Measurements from ENCODE around the gene ANTXR2.
"Not testable (repeated sequence)": the region's sequence is repeated elsewhere in the genome, so short reads cannot be mapped to it uniquely, and the experiment has no call there.

ANTXR2 gene

DNA sequence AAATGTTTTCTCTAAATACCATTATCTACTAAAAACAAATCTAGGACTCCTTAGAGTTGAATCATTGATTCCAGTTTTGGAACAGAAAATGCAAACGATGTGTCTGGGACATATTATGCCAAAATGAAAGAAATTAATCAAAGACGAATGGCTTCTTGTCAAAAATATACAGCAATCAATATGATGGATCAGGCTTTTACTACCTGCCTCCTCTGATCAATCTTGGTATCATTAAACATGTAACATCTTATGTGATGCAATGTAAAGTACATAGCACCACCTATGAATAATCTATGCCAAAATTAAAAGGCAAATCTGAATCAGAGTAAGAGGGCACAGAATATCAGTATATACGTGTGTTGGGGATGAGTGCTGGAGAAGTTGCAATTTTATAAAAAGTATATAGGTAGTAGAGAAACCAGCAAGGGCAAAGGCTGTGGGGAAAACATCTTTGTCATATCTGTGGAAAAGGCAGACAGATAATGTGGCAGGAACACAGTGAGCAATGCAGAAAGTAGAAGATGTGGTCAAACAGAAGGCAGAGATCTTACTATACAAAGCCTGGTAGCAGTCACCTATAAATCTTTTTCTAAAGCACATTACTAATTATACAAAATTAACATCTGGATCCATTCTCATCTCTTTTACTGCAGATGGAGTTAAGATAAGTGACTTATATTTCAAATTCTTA lies 152.7 kb downstream of the ANTXR2 start:
- DNase-seq = no peak

DNA sequence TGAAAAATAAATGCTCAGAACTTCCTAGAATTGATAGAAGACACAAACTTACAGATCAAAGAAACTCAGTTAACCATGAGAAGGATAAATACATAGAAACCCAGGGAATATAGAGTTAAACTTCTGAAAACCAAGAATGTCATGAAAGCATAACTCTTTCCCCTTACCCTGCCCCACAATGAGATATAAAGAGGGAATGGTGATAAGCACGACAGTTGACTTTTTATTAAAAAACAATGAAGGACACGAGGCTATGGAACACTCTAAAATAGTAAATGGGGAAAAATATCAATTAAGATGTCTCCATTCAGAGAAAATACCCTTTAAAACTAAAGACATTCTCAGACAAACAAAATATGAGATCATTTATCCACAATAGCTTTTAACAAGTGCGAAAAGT lies 154.7 kb downstream of the ANTXR2 start:
- DNase-seq = no peak

DNA sequence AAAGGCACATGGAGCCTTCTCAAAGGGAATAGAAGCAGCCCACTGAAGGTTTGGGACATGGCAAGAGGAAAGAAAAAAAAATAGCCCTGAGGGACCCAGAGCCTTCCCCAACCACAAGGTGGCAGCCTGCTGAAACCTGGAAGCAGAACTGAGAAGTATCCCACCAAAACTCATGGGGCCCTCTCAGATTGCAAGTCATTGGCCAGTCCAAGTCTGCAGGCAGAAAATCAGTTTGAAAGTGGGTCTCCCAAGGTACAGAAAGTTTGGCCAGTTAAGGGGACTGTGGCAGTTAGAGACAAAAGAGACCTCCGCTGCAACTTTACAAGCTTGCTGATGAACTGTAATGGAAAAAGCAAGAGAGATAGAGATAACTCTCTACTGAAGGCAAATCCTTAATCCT lies 155.8 kb downstream of the ANTXR2 start:
- peak in 1 of 56 donors; percentile 0 for DNase-seq

DNA sequence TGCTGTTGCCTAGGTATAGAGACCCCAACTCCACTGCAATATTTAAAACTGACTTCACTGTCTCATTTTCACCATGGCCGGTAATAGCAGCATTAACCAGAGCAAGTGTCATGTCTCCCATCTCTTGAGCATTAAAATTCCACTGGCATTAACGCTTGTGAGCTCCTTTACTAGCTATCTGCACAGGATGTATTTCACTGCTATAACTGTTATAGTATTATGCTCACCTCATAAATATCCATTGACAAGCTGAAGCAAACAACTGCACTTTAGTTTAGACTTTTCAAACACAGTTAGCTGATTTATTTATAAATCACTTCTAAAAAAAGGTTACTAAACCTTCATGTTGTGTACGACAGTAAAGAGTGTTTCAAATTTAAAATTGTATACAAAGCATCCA lies 157.8 kb downstream of the ANTXR2 start:
- no peak for DNase-seq

DNA sequence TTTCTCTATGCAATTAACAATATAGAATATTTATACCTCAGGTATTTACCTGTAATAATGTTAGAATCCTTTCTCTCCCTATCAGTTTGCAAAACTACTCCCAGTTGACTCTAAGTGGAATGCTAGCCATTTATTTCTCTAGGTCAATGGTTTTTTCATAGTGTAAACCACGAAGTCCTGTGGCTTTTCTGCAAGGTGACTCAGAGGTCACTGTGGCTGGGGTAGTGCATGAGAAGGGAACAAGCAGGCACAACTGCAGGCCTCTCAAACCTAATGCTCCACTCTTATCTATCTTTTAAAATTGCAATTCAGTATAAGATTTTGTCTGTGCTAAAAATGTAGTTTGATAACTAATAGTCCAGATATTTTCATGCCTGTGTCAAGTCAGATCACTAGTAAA lies 159.4 kb downstream of the ANTXR2 start:
- no peak for DNase-seq

DNA sequence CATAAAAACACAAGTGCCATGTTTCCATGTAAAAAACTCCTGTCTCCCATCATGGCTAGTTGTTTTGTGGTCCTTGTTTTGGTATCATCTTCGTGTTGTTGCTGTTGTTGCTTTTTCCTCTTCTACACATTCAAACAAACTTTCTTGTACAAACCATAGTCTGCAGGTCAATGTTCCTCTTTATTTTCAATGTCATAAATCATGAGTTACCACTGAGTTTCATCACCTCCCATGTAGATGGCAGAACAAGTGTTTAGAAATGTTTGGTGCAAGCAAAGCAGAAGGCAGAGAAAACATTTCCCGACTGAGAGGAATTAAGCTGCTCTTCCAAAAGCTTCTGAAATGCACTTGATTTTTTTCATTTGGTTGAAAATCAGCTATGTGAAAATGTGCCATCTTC lies 166.0 kb downstream of the ANTXR2 start:
- no peak for DNase-seq

DNA sequence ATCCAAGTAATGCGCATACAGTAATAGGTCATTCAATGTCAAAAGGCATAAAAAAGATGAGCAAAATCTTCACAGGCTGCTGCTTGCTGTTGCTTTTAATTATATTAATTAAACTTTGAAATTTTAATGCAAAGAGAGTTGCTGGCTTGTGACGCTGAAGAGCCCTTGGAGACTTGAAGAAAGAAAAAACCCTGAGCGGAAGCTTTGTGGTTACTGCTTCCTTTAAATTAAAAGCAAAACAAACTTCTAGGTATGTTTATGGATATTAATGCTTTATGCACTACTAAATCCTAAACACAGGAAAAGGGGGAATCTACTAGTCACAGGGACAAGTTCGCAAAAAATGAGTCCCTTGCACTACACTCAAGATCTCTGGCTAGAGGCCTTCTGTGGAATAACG lies 166.7 kb downstream of the ANTXR2 start:
- no peak for DNase-seq

DNA sequence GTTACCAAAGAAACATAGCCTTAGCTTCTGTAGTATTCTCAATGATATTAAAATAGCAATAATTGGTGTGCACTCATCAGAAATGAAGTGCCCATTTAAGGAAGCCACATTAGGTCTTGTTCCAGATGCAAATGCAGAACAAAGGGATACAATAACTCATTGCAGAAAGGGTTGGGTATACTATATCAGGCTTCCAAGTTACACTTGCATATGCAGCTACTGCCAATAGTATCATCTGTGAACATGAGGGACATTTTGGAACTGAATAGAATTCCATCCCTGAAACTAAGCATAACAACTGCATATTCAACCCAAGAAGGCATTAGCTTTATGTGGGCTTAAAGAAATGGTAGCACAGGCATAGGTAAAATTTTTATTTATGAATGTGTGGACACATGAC lies 167.8 kb downstream of the ANTXR2 start:
- no peak for DNase-seq

DNA sequence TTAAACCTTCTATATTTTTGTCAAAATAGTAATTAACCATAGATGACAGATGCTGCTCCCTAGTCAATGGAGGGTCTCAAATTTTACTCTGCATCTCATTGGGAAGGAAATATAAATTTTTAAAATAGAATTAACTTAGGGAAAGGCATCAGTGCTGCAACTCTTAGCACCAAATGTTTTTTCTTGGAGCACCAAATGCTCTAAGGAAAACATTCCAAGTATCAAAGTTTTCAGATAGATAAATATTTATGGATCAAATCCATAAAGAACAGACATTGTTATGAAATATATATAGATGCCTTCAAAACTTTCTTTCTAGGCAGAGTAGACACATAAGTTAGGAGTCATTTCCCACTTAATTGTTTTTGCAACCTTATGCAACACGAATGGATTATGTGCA lies 168.7 kb downstream of the ANTXR2 start:
- no peak for DNase-seq

DNA sequence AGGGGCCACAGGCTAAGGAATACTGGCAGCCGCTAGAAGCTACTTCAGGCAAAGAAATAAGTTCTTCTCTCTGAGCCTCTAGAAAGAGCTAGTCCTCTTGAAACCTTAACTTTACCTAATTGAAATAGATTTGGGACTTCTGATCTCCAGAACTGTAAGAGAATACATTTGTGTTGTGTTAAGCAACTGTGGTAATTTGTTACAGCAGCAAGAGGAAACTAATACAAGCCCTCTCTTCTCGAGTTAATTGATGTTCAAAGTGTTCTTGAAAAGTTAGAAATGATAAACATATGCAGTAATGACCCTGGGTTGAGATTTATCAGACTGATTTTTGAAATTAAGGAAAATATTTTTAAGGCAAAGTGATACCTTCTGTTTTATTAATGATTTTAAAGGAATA lies 172.8 kb downstream of the ANTXR2 start:
- DNase-seq = no peak

DNA sequence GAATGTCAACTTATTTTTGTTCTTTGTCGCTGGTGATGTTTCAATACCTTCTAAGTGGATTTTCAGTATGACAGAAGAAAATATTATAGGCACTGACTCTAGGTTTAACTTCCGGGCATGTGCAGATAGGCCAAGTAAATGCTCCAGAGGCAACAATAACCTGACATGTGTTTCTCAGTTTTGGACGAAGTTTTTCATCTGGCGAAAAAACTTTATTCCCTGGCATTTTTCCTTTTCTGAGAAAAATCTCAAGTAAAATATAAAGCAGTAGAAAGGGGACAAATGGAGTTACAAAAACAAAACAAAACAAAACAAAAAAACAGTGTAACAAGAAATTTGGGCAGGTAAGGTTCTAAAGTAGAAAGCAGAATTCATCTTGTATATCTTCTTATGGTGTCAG lies 173.5 kb downstream of the ANTXR2 start:
- DNase-seq = no peak

DNA sequence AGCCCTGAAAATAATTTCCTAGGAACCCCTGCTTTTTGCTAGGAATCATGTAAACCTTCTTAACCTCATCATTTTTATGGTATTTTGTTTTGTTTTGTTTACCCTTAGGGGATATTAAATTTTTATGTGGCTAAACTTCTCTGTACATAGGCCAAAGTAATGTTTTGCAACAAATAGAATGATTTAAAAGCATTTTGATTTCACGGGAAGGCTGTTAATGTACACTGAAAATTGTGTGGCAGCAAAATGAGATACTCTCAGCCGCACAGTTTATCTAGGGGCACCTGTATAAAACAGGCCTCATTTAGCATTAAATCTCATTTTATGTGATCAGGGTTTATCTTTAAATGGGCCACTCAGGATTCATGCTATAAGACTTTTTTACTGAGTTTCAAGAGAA lies 175.0 kb downstream of the ANTXR2 start:
- no peak for DNase-seq

DNA sequence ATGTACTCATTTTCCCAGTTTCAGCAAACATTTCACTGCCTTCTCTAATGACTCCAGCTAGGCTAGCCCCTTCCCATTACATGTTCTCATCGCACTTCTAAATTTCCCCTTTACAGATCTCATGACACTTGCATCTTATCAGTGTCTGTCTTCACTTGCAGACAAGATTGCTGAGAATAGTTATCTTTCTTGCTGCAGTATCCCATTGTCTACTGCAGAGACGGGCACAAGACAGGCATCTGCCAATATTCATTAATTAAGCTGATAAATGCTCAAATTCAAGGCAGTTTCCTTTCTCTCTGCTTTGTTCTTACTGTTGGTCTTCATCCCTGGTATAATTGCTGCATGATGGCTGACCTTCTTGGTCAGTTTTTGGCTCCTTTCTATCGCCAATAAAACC lies 175.9 kb downstream of the ANTXR2 start:
- DNase-seq = no peak

DNA sequence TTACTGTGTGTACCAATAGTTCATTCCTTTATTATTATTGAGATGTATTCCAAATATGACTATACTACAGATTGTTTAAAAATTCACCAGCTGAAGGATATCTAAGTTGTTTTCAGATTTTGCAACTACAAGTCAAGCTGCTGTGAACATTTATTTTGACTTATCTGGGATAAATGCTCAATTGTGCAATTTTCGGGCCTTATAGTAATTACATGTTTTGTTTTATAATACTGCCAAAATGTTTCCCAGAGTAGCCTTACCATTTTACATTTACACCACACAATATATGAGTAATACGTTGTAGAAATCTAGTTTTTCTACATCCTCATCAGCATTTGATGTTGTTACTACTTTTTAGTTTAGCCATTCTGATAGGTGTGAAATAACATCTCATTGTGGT lies 179.6 kb downstream of the ANTXR2 start:
- DNase-seq = no peak

DNA sequence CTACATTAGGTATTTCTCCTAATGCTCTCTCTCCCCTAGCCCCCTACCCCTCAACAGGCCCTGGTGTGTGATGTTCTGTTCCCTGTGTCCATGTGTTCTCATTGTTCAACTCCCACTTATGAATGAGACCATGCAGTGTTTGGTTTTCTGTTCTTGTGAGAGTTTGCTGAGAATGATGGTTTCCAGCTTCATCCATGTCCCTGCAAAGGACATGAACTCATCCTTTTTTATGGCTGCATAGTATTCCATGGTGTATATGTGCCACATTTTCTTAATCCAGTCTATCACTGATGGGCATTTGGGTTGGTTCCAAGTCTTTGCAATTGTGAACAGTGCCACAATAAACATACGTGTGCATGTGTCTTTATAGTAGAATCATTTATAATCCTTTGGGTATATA lies 184.0 kb downstream of the ANTXR2 start:
- not testable (repeated sequence) for DNase-seq

DNA sequence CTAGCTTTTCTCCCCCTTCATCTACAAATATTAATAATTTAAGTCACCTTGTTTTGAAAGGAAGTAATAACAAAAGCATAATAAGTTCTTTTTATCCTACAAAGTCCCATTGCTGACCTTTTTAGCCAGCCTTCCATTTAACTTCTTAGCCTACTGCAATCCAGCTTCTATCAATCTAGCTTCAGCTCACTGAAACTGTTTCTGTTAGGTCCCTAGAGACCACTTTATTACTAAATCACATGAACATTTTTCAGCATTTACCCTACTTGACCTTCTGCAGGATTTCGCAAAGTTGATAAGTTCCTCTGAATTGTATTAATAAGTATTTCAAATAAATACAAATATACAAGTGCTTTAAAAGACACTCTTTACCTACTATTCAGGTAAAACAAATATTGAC lies 186.5 kb downstream of the ANTXR2 start:
- no peak for DNase-seq

DNA sequence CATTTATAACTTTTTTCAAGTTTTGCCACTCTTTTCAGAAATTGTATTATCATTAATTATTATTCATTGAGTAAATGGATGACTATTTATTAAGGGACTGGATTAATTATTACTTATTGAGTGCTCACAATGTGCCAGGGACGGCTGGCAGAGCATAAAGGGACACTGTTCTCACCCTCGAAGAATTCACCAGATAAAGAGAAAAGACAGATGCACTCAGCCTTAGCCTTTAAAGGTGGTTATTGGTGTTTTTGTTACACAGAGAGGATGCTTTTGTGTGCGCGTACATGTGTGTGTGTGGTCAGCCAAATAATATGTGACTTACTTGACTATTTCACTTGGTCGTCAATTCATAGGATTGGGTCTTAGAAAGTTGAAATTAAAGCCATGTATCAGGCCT lies 187.0 kb downstream of the ANTXR2 start:
- DNase-seq = no peak

DNA sequence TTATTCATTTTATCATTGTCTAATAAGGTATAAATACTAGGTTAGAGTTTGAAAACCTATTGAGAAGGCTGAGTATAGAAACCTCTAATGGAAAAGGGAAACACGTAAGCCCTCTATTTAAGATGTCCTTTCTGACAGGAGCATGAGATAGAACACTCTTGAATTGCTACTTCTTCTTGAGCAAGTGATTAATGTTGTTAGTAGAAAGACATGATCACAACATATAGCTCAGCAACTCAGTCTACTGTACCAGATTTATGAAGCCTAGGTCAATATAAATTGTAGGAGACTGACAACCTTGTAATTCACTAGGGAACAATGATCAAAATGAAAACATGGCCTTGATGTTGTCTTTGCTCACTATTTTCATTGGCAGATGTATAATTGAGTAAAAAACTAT lies 189.7 kb downstream of the ANTXR2 start:
- no peak for DNase-seq

DNA sequence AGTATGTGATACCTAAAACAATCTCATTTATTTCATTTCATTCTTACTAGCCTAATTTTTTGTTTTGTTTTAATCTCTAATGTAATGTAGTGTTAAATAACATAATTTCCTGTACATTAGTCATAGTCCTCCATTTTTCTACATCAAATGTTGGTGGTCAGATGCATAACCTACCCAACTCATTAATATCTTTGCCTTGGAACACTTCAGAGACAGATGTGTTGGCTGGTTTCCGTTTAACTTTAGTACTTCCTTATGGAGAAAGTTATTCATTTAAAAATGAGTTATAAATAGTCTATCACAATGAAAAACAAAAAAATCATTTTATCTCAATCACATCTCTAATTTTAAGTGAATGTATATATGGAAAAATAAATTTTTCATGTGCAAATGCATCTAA lies 190.2 kb downstream of the ANTXR2 start:
- DNase-seq = no peak

DNA sequence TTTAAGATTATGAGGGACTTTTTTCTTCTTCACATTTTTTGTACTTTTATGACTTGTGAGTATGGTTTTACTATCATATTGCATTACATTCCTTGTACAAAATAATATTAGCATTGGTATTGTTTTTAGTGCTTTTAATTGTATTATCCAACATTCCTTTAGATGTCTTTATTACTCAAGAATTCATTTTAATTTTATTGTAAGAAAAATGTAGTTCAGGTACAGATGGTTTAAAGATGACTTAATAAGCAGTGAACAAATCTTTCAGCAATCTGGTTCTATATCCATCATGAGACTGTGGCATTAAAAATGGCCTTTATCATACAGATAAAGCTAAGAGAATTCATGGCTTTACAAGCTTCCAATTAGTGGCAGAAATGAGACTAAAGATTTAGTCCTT lies 191.6 kb downstream of the ANTXR2 start:
- no peak for DNase-seq

DNA sequence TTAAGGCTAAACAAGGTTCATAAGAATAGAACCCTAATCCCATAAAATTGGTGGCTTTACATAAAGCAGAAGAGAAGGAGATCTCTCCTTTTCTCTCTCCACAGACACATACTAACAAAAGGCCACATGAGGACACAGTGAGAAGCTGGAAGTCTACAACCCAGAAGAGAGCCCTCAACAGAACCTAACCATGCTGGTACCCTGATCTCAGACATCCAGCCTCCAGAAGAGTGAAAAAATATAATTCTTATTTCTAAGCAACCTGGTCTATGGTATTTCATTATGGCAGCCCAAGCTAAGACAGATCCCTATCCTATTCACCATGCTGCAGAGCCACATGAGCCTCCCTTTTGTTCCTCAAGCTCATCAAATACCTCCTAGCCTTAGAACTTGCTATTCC lies 195.5 kb downstream of the ANTXR2 start:
- no peak for DNase-seq

DNA sequence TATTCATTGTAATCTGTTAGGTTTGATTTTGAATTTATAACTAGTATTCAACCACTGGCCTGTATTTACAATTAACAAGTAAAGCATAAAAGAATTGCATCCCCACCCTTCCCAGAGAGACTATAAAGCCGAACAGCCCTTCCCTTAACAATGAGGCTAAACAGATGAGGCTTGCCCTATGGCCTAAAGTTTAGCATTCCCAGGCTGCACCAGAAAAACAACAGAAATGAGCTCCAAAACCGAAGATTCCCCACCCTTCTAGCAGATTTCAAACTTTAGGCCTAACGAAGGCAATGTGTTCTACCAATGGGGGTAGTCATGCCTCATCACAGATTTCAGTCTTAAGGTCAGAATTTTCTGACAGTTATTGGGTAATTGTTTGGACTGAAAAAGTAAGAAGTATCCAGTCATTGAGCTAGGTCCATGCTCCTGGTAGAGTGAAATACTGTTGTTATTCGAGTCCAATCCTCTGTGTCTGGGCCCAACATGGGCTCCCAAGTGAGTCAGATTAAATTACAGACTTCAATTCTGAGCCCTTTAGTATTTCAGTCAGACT lies 197.6 kb downstream of the ANTXR2 start:
- no peak for DNase-seq

DNA sequence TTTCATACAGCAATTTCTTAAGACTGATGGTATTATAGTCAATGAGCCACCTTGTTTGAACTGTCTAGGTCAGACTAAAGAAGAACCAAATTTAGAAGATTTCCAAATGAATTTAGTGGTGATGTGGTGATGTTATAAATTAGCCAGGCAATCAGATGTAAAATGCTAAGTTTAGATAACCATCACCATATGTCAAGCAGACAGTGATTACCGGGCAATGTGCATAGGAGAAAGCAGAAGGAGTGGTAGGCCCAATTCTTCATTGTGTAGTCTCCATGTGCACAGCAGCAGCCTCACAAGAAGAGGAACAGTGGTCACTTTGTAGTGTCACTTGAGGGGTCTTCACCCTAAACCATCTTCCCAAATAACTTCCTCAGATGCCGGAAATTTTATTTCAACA lies 198.8 kb downstream of the ANTXR2 start:
- DNase-seq = no peak

DNA sequence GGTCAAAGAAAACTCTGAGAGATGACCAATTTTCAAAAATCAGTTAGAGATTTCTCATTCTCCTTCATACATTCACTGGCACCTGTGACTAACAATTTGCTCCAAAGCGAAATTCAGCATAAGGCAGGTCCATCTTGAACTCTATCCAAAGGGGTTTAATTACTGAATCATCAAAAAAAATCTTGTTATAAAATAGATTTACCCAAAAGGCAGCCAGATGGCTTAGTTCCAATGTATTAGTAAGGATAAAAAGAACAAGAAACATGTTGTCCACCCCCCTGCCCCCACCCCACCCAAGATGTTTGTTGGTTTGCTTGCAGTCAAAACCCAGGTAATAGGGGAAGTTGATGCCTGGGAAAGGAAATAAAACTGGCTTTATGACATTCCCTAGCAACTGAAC lies 200.3 kb downstream of the ANTXR2 start:
- no peak for DNase-seq
